Measurements from ENCODE around the gene SKIC8.
A peak's percentile ranks its signal among the peaks of the same experiment; 100 is the strongest.
"Not testable (repeated sequence)": the region's sequence is repeated elsewhere in the genome, so short reads cannot be mapped to it uniquely, and the experiment has no call there.

SKIC8 gene

GRCh38 chr15:78247911-78248310 is 51.5 kb downstream of the SKIC8 start:
- no peak for DNase-seq

GRCh38 chr15:78245976-78246620 is 53.3 kb downstream of the SKIC8 start:
- DNase-seq = not testable (repeated sequence)

- not testable (repeated sequence) for DNase-seq
Measured at GRCh38 chr15:78245392-78245791, 54.0 kb downstream of the SKIC8 start.

GRCh38 chr15:78244893-78245292 is 54.5 kb downstream of the SKIC8 start:
- no peak for DNase-seq

- no peak for DNase-seq
Measured at GRCh38 chr15:78244101-78244500, 55.3 kb downstream of the SKIC8 start.

- DNase-seq = no peak
Measured at GRCh38 chr15:78243491-78243941, 55.9 kb downstream of the SKIC8 start.

GRCh38 chr15:78243058-78243457 is 56.4 kb downstream of the SKIC8 start:
- DNase-seq = no peak

GRCh38 chr15:78242128-78242527 is 57.3 kb downstream of the SKIC8 start:
- peak in 1 of 2 donors; percentile 16 for DNase-seq

GRCh38 chr15:78241017-78241416 is 58.4 kb downstream of the SKIC8 start:
- DNase-seq = peak; percentile 78

- DNase-seq = no peak
Measured at GRCh38 chr15:78239811-78240210, 59.6 kb downstream of the SKIC8 start.

- DNase-seq = no peak
Measured at GRCh38 chr15:78237146-78237545, 62.3 kb downstream of the SKIC8 start.

GRCh38 chr15:78236491-78236890 is 62.9 kb downstream of the SKIC8 start:
- DNase-seq = no peak

- no peak for DNase-seq
Measured at GRCh38 chr15:78234515-78235040, 64.8 kb downstream of the SKIC8 start, which contains the start of gene ACSBG1. TSS of gene ACSBG1 (minus strand) at chr15:78234565. CDS start at chr15:78234501, 64 bp downstream.

- no peak for DNase-seq
Measured at GRCh38 chr15:78233496-78233895, 65.9 kb downstream of the SKIC8 start.
